ENCODE measurements around the gene GALNT17.

GALNT17 gene

DNA sequence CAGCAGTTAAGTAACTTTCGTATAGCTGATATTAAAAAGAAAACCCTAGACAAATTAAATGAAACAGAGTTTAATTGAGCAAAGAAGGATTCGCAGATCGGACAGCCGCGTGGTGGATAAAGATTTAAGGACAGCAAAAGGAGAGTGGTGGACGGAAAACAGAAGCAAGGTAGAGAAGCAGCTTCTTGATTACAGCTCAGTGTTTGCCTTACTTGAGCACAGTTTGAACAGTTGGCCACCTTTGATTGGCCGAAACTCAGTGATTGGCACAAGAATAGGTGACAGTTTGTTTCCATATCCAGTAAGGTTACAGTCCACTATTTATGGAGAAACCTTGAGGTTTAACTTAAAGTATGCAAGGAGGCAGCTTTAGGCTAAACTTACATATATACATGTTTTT, 231.7 kb downstream of the GALNT17 start:
- ChIA-PET POLR2A (no interaction called here), CTCF (no interaction called here)
- Histone ChIP-seq H3K4me3 (ENCODE audit: low read depth, low read length) (no peak overlapping the region), H3K4me1 (ENCODE audit: control insufficient read depth, insufficient read depth, low read length) (no peaks in the 10 kb centered on the region), H3K9me3 (ENCODE audit: control insufficient read depth, insufficient read depth, low read depth, low read length) (no peaks in the 10 kb centered on the region), H3K36me3 (ENCODE audit: control insufficient read depth in 2 of 2, insufficient read depth in 1 of 2, low read length in 2 of 2) (no peaks in the 10 kb centered on the region), H3K27ac (ENCODE audit: extremely low read depth, low read depth, low read length) (no peak overlapping the region)
- TF ChIP-seq, protein P1, sequence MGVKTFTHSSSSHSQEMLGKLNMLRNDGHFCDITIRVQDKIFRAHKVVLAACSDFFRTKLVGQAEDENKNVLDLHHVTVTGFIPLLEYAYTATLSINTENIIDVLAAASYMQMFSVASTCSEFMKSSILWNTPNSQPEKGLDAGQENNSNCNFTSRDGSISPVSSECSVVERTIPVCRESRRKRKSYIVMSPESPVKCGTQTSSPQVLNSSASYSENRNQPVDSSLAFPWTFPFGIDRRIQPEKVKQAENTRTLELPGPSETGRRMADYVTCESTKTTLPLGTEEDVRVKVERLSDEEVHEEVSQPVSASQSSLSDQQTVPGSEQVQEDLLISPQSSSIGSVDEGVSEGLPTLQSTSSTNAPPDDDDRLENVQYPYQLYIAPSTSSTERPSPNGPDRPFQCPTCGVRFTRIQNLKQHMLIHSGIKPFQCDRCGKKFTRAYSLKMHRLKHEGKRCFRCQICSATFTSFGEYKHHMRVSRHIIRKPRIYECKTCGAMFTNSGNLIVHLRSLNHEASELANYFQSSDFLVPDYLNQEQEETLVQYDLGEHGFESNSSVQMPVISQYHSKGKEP (tag by site-specific recombination; IDR thresholded peaks at IDR 0.05) = no peak
- TF ChIP-seq ZNF239 (tag by site-specific recombination; IDR thresholded peaks at IDR 0.05) = no peak
- TF ChIP-seq ZNF184 (tag by site-specific recombination; IDR thresholded peaks at IDR 0.05) = no peak
- TF ChIP-seq ZNF514 (tag by site-specific recombination; IDR thresholded peaks at IDR 0.05) = no peak
- TF ChIP-seq ZFP3 (tag by site-specific recombination; IDR thresholded peaks at IDR 0.05; ENCODE audit: low read depth) = no peak
- TF ChIP-seq, protein P2, sequence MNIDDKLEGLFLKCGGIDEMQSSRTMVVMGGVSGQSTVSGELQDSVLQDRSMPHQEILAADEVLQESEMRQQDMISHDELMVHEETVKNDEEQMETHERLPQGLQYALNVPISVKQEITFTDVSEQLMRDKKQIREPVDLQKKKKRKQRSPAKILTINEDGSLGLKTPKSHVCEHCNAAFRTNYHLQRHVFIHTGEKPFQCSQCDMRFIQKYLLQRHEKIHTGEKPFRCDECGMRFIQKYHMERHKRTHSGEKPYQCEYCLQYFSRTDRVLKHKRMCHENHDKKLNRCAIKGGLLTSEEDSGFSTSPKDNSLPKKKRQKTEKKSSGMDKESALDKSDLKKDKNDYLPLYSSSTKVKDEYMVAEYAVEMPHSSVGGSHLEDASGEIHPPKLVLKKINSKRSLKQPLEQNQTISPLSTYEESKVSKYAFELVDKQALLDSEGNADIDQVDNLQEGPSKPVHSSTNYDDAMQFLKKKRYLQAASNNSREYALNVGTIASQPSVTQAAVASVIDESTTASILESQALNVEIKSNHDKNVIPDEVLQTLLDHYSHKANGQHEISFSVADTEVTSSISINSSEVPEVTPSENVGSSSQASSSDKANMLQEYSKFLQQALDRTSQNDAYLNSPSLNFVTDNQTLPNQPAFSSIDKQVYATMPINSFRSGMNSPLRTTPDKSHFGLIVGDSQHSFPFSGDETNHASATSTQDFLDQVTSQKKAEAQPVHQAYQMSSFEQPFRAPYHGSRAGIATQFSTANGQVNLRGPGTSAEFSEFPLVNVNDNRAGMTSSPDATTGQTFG (tag by site-specific recombination; IDR thresholded peaks at IDR 0.05; ENCODE audit: borderline replicate concordance) = no peak
- TF ChIP-seq, protein P3, sequence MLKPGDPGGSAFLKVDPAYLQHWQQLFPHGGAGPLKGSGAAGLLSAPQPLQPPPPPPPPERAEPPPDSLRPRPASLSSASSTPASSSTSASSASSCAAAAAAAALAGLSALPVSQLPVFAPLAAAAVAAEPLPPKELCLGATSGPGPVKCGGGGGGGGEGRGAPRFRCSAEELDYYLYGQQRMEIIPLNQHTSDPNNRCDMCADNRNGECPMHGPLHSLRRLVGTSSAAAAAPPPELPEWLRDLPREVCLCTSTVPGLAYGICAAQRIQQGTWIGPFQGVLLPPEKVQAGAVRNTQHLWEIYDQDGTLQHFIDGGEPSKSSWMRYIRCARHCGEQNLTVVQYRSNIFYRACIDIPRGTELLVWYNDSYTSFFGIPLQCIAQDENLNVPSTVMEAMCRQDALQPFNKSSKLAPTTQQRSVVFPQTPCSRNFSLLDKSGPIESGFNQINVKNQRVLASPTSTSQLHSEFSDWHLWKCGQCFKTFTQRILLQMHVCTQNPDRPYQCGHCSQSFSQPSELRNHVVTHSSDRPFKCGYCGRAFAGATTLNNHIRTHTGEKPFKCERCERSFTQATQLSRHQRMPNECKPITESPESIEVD (tag by site-specific recombination; IDR thresholded peaks at IDR 0.05) = no peak

DNA sequence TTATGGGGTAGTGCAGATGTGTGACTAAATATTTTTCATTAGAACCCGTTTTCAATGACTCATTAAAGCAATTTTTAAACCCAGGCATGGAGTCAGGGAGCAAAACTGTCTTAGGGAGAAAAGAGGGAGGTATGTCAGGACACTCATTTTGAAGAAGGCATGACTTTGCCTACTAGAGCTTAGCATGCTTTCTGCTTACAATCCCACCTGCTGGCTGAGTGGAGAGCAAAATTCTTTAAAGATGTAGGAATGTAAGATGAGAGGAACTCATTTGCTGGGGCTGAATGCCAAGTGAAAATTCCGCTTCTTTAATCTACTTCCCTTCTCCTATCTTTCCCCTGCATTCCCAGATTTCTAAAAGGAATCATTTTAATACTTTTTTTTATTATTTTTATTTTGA, 232.6 kb downstream of the GALNT17 start:
- no peak overlapping the region for H3K27ac ChIP-seq (ENCODE audit: extremely low read depth, low read depth, low read length)
- H3K4me3 ChIP-seq (ENCODE audit: low read depth, low read length) = no peak overlapping the region
- H3K36me3 ChIP-seq (ENCODE audit: control insufficient read depth in 2 of 2, insufficient read depth in 1 of 2, low read length in 2 of 2) = no peaks in the 10 kb centered on the region
- no peaks in the 10 kb centered on the region for H3K4me1 ChIP-seq (ENCODE audit: control insufficient read depth, insufficient read depth, low read length)
- no peak for TF ChIP-seq ZNF248 (tag by site-specific recombination; IDR thresholded peaks at IDR 0.05)
- no peak for TF ChIP-seq HOXD13 (CRISPR knock-in tag; IDR thresholded peaks at IDR 0.05; ENCODE audit: borderline replicate concordance)
- TF ChIP-seq, protein P4, sequence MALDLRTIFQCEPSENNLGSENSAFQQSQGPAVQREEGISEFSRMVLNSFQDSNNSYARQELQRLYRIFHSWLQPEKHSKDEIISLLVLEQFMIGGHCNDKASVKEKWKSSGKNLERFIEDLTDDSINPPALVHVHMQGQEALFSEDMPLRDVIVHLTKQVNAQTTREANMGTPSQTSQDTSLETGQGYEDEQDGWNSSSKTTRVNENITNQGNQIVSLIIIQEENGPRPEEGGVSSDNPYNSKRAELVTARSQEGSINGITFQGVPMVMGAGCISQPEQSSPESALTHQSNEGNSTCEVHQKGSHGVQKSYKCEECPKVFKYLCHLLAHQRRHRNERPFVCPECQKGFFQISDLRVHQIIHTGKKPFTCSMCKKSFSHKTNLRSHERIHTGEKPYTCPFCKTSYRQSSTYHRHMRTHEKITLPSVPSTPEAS (tag by site-specific recombination; IDR thresholded peaks at IDR 0.05) = no peak
- no peak for TF ChIP-seq ZFP37 (tag by site-specific recombination; IDR thresholded peaks at IDR 0.05)
- TF ChIP-seq, protein P5, sequence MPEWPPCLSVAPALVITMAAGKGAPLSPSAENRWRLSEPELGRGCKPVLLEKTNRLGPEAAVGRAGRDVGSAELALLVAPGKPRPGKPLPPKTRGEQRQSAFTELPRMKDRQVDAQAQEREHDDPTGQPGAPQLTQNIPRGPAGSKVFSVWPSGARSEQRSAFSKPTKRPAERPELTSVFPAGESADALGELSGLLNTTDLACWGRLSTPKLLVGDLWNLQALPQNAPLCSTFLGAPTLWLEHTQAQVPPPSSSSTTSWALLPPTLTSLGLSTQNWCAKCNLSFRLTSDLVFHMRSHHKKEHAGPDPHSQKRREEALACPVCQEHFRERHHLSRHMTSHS (tag by site-specific recombination; IDR thresholded peaks at IDR 0.05) = no peak
- TF ChIP-seq ZNF777 (tag by site-specific recombination; IDR thresholded peaks at IDR 0.05; ENCODE audit: borderline replicate concordance) = no peak
- TF ChIP-seq ZNF830 (tag by site-specific recombination; IDR thresholded peaks at IDR 0.05; ENCODE audit: low read depth) = no peak
- no peak for TF ChIP-seq ZNF596 (tag by site-specific recombination; IDR thresholded peaks at IDR 0.05)
- TF ChIP-seq ZNF37A (tag by site-specific recombination; IDR thresholded peaks at IDR 0.05) = no peak
- ChIA-PET CTCF (no interaction called here), POLR2A (no interaction called here)
- H3K9me3 ChIP-seq (ENCODE audit: control insufficient read depth, insufficient read depth, low read depth, low read length) = no peaks in the 10 kb centered on the region

Data from HEK293 (cell line).